Measurements from ENCODE around the gene RPS6KC1. TPM values are rescaled to one million over a fixed set of nuclear protein-coding genes. Genes with fewer than 3 reads are reported as not detected.
A peak's percentile ranks its signal among the peaks of the same experiment; 100 is the strongest.

The RPS6KC1 gene
- total and polyA plus RNA-seq, 9 of the 15 experiments (the other 6 are each of a cell fraction or from before 2014, with no cell fraction given) = 4.3 to 34.6 (median 20.9) TPM

GRCh38 chr1:213180833-213181232 lies 129.8 kb downstream of the RPS6KC1 start (continued):
- no peak for TF ChIP-seq E2F8 (IDR thresholded peaks at IDR 0.05; ENCODE audit: low read depth, partially characterized antibody)

GRCh38 chr1:213183036-213183672 lies 132.1 kb downstream of the RPS6KC1 start:
- intact Hi-C loops (cut with micrococcal nuclease) (no loop called here), in situ Hi-C loops (cut with MboI) (no loop called here)
- no peak overlapping the region for H3K4me3 ChIP-seq
- no peak overlapping the region for H3K4me2 ChIP-seq (ENCODE audit: insufficient read depth, low read length)
- H3K79me2 ChIP-seq (ENCODE audit: control insufficient read depth, insufficient read depth, low read length) = no peaks in the 10 kb centered on the region
- no peaks in the 10 kb centered on the region for H3K9me1 ChIP-seq (ENCODE audit: control insufficient read depth, insufficient read depth, low read length)
- no peak overlapping the region for H2AFZ ChIP-seq (ENCODE audit: low read depth, low read length)
- H4K20me1 ChIP-seq (replicated peaks; ENCODE audit: control insufficient read depth, insufficient read depth, low read length) = no peaks in the 10 kb centered on the region
- DNase-seq (ENCODE audit: extremely low read depth in 1 of 4, low spot score in 3 of 4) = no peak
- H3K9ac ChIP-seq (ENCODE audit: insufficient read depth in 1 of 2, low read depth in 2 of 2, low read length in 2 of 2) = no peak overlapping the region
- no TSS peak for BruUV-seq (replicated peaks)
- peak; percentile 11 for FAIRE-seq
- no peak overlapping the region for H3K27ac ChIP-seq (ENCODE audit: extremely low read depth, low read depth, low read length)
- TF ChIP-seq MAFG (tag; conservative IDR thresholded peaks at IDR 0.05) = no peak
- TF ChIP-seq TAF9B (IDR thresholded peaks at IDR 0.05; ENCODE audit: partially characterized antibody) = peak; percentile 1
- ATAC-seq = no peak
- H3K9me3 ChIP-seq (replicated peaks; ENCODE audit: control insufficient read depth, insufficient read depth, low read depth, low read length) = no peaks in the 10 kb centered on the region
- H3K4me1 ChIP-seq (replicated peaks in 1 of 2; ENCODE audit: control insufficient read depth in 2 of 2, insufficient read depth in 2 of 2, low read length in 2 of 2) = no peaks in the 10 kb centered on the region
- WGBS (ENCODE audit: insufficient coverage, low coverage, missing lambda C conversion rate) = 73% methylated on average over 3 of the region's 3 CpGs
- no peaks in the 10 kb centered on the region for H3K27me3 ChIP-seq (ENCODE audit: control insufficient read depth in 2 of 2, insufficient read depth in 2 of 2, low read length in 2 of 2)
- CTCF ChIA-PET (ENCODE audit: low intra/inter-chr PET ratio) = no interaction called here
- H3K36me3 ChIP-seq (ENCODE audit: control insufficient read depth, insufficient read depth, low read length) = peaks cover 5% of the 10 kb centered on the region; the same call in 1 of the 3 replicates
- POLR2A ChIA-PET = no interaction called here

Measured in K562 (cell line).